Endothelial cell of umbilical vein (primary cell): ENCODE results near the gene PSORS1C1. TPM values are rescaled to one million over a fixed set of nuclear protein-coding genes. Genes with fewer than 3 reads are reported as not detected.

Experiments used
- BruUV-seq: library from RNA; stranded (reverse); fragments of 400-500 nt; replicated peaks from 2 replicates; lab custom pipeline; 2021; lab: Mats Ljungman, UMichigan
- CTCF ChIA-PET: fragments of 300-600, 350-600 bp; sonication (Branson Sonifier 250); formaldehyde crosslinking; loops from one replicate; lab custom pipeline; 2021; ENCODE audit warnings: antibody characterized with exemption, inconsistent platforms; lab: Charles Lee
- POLR2A ChIA-PET: fragments of 300-600, 350-600 bp; sonication (Branson Sonifier 250); formaldehyde crosslinking; loops from one replicate; lab custom pipeline; 2021; ENCODE audit warnings: antibody characterized with exemption, inconsistent platforms; lab: Charles Lee
- DNase-seq: peaks from one replicate; pipeline ENCODE4 v3.0.0-alpha.2; 2011; ENCODE audit warnings: low read depth, low spot score
- FAIRE-seq: peaks from 2 replicates; lab custom pipeline; 2011; peaks lifted over from hg19 to GRCh38; lab: Jason Lieb, UNC
- H2AFZ ChIP-seq: 2 replicates; pipeline ENCODE4 v1.6.0; 2012; ENCODE audit warnings: low read depth, low read length, control low read depth, inconsistent platforms
- H3K27ac ChIP-seq: 2 replicates; pipeline ENCODE4 v1.5.1; 2011; ENCODE audit warnings: low read depth, mild to moderate bottlenecking, control low read depth, low read length, moderate library complexity; ENCODE audit not compliant: insufficient read depth
- H3K27me3 ChIP-seq, 2 experiments: 2 replicates each; pipeline versions ENCODE4 v1.6.0 to v1.6.1; 2011; ENCODE audit warnings: low read length in 2 of 2, mixed read lengths in 1 of 2; ENCODE audit not compliant: control insufficient read depth in 2 of 2, insufficient read depth in 2 of 2
- H3K36me3 ChIP-seq, 2 experiments: 2 replicates in 1 of 2; 3 replicates in 1 of 2; pipeline ENCODE4 v1.5.1; 2011; ENCODE audit warnings: low read length in 2 of 2, mild to moderate bottlenecking in 1 of 2, moderate library complexity in 1 of 2; ENCODE audit not compliant: control insufficient read depth in 2 of 2, insufficient read depth in 2 of 2; ENCODE audit errors: extremely low read depth in 1 of 2
- H3K4me1 ChIP-seq: 3 replicates; pipeline ENCODE4 v1.5.1; 2011; ENCODE audit warnings: mild to moderate bottlenecking, low read length; ENCODE audit not compliant: control insufficient read depth, insufficient read depth; ENCODE audit errors: extremely low read depth
- H3K4me2 ChIP-seq: 2 replicates; pipeline ENCODE4 v1.6.1; 2011; ENCODE audit warnings: low read length, control low read depth, mixed read lengths; ENCODE audit not compliant: insufficient read depth
- H3K4me3 ChIP-seq, 3 experiments: fragments of 200-600 bp in 1 of 3; sonication (generic), shearing (Covaris generic) in 1 of 3; replicated peaks in 1 of 3; 2 replicates each; pipeline ENCODE4 v1.5.1; 2011 to 2016; ENCODE audit warnings: control low read depth in 3 of 3, low read length in 3 of 3, mild to moderate bottlenecking in 2 of 3, inconsistent platforms in 1 of 3, low read depth in 1 of 3, moderate library complexity in 1 of 3; ENCODE audit not compliant: insufficient read depth in 1 of 3
- H3K79me2 ChIP-seq: 2 replicates; pipeline ENCODE4 v1.6.0; 2012; ENCODE audit warnings: low read length, inconsistent platforms; ENCODE audit not compliant: control insufficient read depth, insufficient read depth
- H3K9ac ChIP-seq: replicated peaks from 2 replicates; pipeline ENCODE3; 2011; ENCODE audit warnings: low read length, control low read depth; ENCODE audit not compliant: insufficient read depth; ENCODE audit errors: extremely low read depth
- H3K9me1 ChIP-seq: replicated peaks from 3 replicates; pipeline ENCODE4 v1.6.0; 2011; ENCODE audit warnings: mild to moderate bottlenecking, low read length; ENCODE audit not compliant: control insufficient read depth, insufficient read depth; ENCODE audit errors: extremely low read depth
- H3K9me3 ChIP-seq: replicated peaks from 2 replicates; pipeline ENCODE4 v1.5.1; 2012; ENCODE audit warnings: low read length, inconsistent platforms; ENCODE audit not compliant: control insufficient read depth, insufficient read depth
- H4K20me1 ChIP-seq: replicated peaks from 2 replicates; pipeline ENCODE3; 2011; ENCODE audit warnings: mild to moderate bottlenecking, low read length; ENCODE audit not compliant: control insufficient read depth, insufficient read depth; ENCODE audit errors: extremely low read depth
- EZH2 ChIP-seq: IDR thresholded peaks from 2 replicates; pipeline ENCODE4 v1.6.1; 2012; ENCODE audit warnings: borderline replicate concordance, low read depth, mild to moderate bottlenecking, moderate library complexity, low read length, inconsistent platforms; ENCODE audit not compliant: severe bottlenecking
- FOS ChIP-seq: IDR thresholded peaks from 2 replicates; pipeline ENCODE4 v1.6.1; 2011; ENCODE audit warnings: mild to moderate bottlenecking, low read length, moderate library complexity, borderline replicate concordance; ENCODE audit not compliant: insufficient read depth
- GATA2 ChIP-seq: IDR thresholded peaks from 2 replicates; pipeline ENCODE4 v1.7.0; 2011; ENCODE audit warnings: low read depth, mild to moderate bottlenecking, moderate library complexity, mixed read lengths, low read length; ENCODE audit not compliant: insufficient read length, insufficient read depth
- JUN ChIP-seq: IDR thresholded peaks from 2 replicates; pipeline ENCODE4 v1.6.1; 2011; ENCODE audit warnings: borderline replicate concordance, low read depth; ENCODE audit not compliant: insufficient read length, insufficient read depth
- MYC ChIP-seq: IDR thresholded peaks from one replicate; pipeline ENCODE4 v1.6.1; 2011; ENCODE audit warnings: mild to moderate bottlenecking, low read depth, low read length
- POLR2A ChIP-seq: IDR thresholded peaks from 2 replicates; pipeline ENCODE4 v1.6.1; 2012; ENCODE audit warnings: low read depth, mild to moderate bottlenecking, control low read depth, low read length
- POLR2AphosphoS5 ChIP-seq: IDR thresholded peaks from 2 replicates; pipeline ENCODE4 v1.6.1; 2012; ENCODE audit warnings: low read depth, mild to moderate bottlenecking, control low read depth, low read length, moderate library complexity; ENCODE audit not compliant: insufficient read depth
- dilution Hi-C: fragments of 300-500 bp; cut with MboI; formaldehyde crosslinking; loops from one replicate; pipeline ENCODE4 v1.15.0; 2019; ENCODE audit warnings: low sequenced_read_pairs; ENCODE audit not compliant: extremely low pct_ligation_motif_present
- intact Hi-C: fragments of 100-400 bp; cut with micrococcal nuclease; formaldehyde crosslinking; loops from one replicate; pipeline ENCODE4 v1.10.0; 2022
- polyA plus RNA-seq, 4 experiments: library from polyadenylated mRNA; depleted of rRNA in 3 of 4; stranded (reverse) in 3 of 4; unstranded in 1 of 4; fragments of >200 nt; gene quantifications; 2 replicates each; pipeline versions ENCODE4 v1.2.1 to v1.2.3, GENCODE V29; 2011 to 2012; ENCODE audit warnings: missing spikeins in 1 of 4
- total RNA-seq: library from RNA; stranded (reverse); gene quantifications from 2 replicates; pipeline ENCODE4 v1.2.3, GENCODE V29; 2021
- TF ChIP-seq, protein P1 (sequence below), 2 donors: IDR thresholded peaks; 1 replicate in 1 of 2; 2 replicates in 1 of 2; pipeline ENCODE4 v1.5.1; 2011; ENCODE audit warnings: low read length in 2 of 2, mild to moderate bottlenecking in 2 of 2, moderate library complexity in 2 of 2, control low read depth in 1 of 2, inconsistent platforms in 1 of 2, low read depth in 1 of 2; ENCODE audit not compliant: insufficient read depth in 1 of 2; ENCODE audit errors: extremely low read depth in 1 of 2
- TF ChIP-seq, protein P2 (sequence below): IDR thresholded peaks from 2 replicates; pipeline ENCODE4 v1.6.1; 2011; ENCODE audit not compliant: insufficient read depth, insufficient read length

PSORS1C1 gene
- total and polyA plus RNA-seq, 2 donors (not counting 3 experiments of a cell fraction or from before 2014, with no cell fraction given), result 1.1 to 13.2 TPM

DNA sequence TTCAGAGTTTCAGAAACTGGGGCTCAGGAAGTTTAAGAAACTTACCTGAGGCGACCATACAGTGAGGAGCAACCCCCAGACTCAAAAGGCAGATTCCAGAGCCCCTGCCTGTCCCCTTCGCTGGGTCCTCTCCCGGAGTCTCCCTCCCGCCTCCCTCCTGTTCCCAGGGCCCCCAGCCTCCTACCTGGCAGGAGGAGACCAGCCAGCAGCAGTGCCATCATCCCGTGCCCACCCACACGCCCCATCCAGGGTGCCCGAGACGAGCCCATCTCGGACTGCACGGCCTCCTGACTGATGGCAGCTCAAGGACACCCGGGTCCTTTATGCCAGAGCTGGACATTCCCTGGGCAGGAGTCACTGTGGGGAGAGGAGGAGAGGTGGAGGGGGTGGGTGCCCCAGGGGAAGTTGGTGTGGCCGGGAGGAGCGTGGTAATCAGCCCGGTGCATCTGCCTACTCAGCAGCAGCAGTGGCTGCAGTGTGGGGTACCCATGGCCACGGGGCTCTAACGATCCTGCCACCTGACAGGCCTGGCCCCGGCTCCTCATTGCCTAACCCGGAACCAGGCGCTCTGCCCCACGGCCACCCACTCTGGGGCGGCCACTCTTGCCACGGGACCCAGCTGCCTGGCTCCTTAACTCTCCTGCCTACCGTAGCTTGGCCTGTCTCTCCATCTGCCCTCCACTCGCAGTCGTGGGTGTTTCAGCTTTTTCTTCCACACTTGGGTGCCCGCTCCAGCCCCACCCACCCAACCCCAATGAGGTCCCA is 5.7 kb downstream of the PSORS1C1 start, which contains the start of gene CDSN:
Gene CDSN, minus strand, starts transcription at position 296 of the 765 bp plus-strand sequence. Its CDS starts 27 bp downstream, at position 269.
- H4K20me1 ChIP-seq, result no peaks in the 10 kb centered on the region
- no peak within 1 kb of the TSS for H3K4me3 ChIP-seq
- no peaks in the 10 kb centered on the region for H3K9me1 ChIP-seq
- H3K36me3 ChIP-seq, result no peaks in the 10 kb centered on the region
- H3K9ac ChIP-seq, result no peak within 1 kb of the TSS
- no peaks in the 10 kb centered on the region for H3K9me3 ChIP-seq
- no TSS peak for BruUV-seq
- H3K4me1 ChIP-seq, result peaks cover 39% of the 10 kb centered on the region
- H3K27ac ChIP-seq, result no peak within 1 kb of the TSS
- FAIRE-seq (no peak), DNase-seq (no peak)
- H3K79me2 ChIP-seq, result no peaks in the 10 kb centered on the region
- TF ChIP-seq EZH2, result no peak
- TF ChIP-seq POLR2A, result no peak
- TF ChIP-seq GATA2, result no peak
- no peak for TF ChIP-seq FOS
- no peak for TF ChIP-seq MYC
- no peak for TF ChIP-seq JUN
- TF ChIP-seq, protein P1, sequence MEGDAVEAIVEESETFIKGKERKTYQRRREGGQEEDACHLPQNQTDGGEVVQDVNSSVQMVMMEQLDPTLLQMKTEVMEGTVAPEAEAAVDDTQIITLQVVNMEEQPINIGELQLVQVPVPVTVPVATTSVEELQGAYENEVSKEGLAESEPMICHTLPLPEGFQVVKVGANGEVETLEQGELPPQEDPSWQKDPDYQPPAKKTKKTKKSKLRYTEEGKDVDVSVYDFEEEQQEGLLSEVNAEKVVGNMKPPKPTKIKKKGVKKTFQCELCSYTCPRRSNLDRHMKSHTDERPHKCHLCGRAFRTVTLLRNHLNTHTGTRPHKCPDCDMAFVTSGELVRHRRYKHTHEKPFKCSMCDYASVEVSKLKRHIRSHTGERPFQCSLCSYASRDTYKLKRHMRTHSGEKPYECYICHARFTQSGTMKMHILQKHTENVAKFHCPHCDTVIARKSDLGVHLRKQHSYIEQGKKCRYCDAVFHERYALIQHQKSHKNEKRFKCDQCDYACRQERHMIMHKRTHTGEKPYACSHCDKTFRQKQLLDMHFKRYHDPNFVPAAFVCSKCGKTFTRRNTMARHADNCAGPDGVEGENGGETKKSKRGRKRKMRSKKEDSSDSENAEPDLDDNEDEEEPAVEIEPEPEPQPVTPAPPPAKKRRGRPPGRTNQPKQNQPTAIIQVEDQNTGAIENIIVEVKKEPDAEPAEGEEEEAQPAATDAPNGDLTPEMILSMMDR (IDR thresholded peaks at IDR 0.05; ENCODE audit: extremely low read depth in 1 of 2, insufficient read depth in 1 of 2, low read depth in 1 of 2, low read length in 2 of 2), result no peak
- TF ChIP-seq, protein P2, sequence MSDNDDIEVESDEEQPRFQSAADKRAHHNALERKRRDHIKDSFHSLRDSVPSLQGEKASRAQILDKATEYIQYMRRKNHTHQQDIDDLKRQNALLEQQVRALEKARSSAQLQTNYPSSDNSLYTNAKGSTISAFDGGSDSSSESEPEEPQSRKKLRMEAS, result no peak
- no peak for TF ChIP-seq POLR2AphosphoS5
- ChIA-PET POLR2A (no interaction called here), CTCF (interaction anchor here (8.2 kb wide), 1 partner anchor 33 kb away, joined by 102 read pairs; no protein-coding TSS in a partner anchor)
- H3K4me2 ChIP-seq, result no peak within 1 kb of the TSS
- intact Hi-C loops, result no loop called here
- no peaks in the 10 kb centered on the region for H3K27me3 ChIP-seq
- no peak within 1 kb of the TSS for H2AFZ ChIP-seq
- dilution Hi-C loops, result no loop called here
